HG03354 (cell line): ENCODE results near the gene PTGIS.

ENCODE experiments used
- ATAC-seq: cut with Tn5 transposase; IDR thresholded peaks from one replicate; pipeline ENCODE4 v1.9.1; 2021; ENCODE audit warnings: mild to moderate bottlenecking; ENCODE audit not compliant: unreplicated experiment, poor library complexity, severe bottlenecking

The PTGIS gene

GRCh38 chr20:49455691-49456090, 112.2 kb downstream of the PTGIS start:
- no peak for ATAC-seq
